Transverse colon (tissue), 4 donors: ENCODE data around the gene AP1G2. TPM values are rescaled to one million over a fixed set of nuclear protein-coding genes. Genes with fewer than 3 reads are reported as not detected.
A peak's percentile ranks its signal among the peaks of the same experiment; 100 is the strongest.

Experiments
- DNase-seq: peaks from one replicate; pipeline ENCODE4 v3.0.0-alpha.2; 2019
- H3K27ac ChIP-seq, 4 donors: fragments of 200-600 bp; sonication (generic); 2 replicates each; pipeline ENCODE4 v1.5.1; 2016 to 2018; ENCODE audit warnings: inconsistent platforms in 4 of 4
- H3K27me3 ChIP-seq: fragments of 200-600 bp; sonication (generic); 2 replicates; pipeline ENCODE4 v1.5.1; 2017; ENCODE audit warnings: inconsistent platforms
- H3K36me3 ChIP-seq, 4 donors: fragments of 200-600 bp; sonication (generic); 2 replicates each; pipeline ENCODE4 v1.5.1; 2017 to 2019; ENCODE audit warnings: inconsistent platforms in 4 of 4
- H3K4me1 ChIP-seq, 4 donors: fragments of 200-600 bp; sonication (generic); 2 replicates each; pipeline ENCODE4 v1.5.1; 2017 to 2020; ENCODE audit warnings: inconsistent platforms in 4 of 4
- H3K4me3 ChIP-seq, 4 donors: fragments of 200-600 bp; sonication (generic); 1 replicate in 1 of 4; 2 replicates in 3 of 4; pipeline versions ENCODE4 v1.5.1 to v1.6.1; 2017 to 2019; ENCODE audit warnings: inconsistent platforms in 4 of 4
- H3K9me3 ChIP-seq, 2 donors: fragments of 200-600 bp; sonication (generic); 2 replicates each; pipeline ENCODE4 v1.5.1; 2017 to 2019; ENCODE audit warnings: inconsistent platforms in 2 of 2
- EP300 ChIP-seq: sonication (generic); formaldehyde crosslinking; IDR thresholded peaks from one replicate; pipeline ENCODE4 v1.6.1; 2017; ENCODE audit warnings: antibody characterized with exemption, low read depth
- POLR2A ChIP-seq: fragments of 450-650 bp; IDR thresholded peaks from one replicate; pipeline ENCODE4 v1.6.1; 2016; ENCODE audit warnings: antibody characterized with exemption, mild to moderate bottlenecking, moderate library complexity
- POLR2AphosphoS5 ChIP-seq, 3 donors: sonication (generic); formaldehyde crosslinking; IDR thresholded peaks; one replicate each; pipeline ENCODE4 v1.6.1; 2016; ENCODE audit warnings: antibody characterized with exemption in 3 of 3
- WGBS, 2 donors: methylation state at CpG; one replicate each; pipeline ENCODE4 v1.1.5; 2018; ENCODE audit warnings: low coverage in 1 of 2; 5-methylcytosine and 5-hydroxymethylcytosine counted together
- in situ Hi-C, 4 donors: fragments of 200-750 bp; cut with MboI; loops; one replicate each; pipeline versions ENCODE4 v1.15.0 to v1.15.1; 2017; ENCODE audit warnings: low sequenced_read_pairs in 3 of 4, low pct_ligation_motif_present in 1 of 4, low pct_unique_long_range_greater_than_20kb in 1 of 4
- intact Hi-C: fragments of 100-400 bp; cut with DNase I; formaldehyde crosslinking; loops from one replicate; pipeline ENCODE4 v1.15.1; 2023; ENCODE audit warnings: low total_unique reads
- total RNA-seq, 4 donors: library from RNA; depleted of rRNA; stranded (reverse); fragments of >200 nt; gene quantifications; one replicate each; pipeline ENCODE4 v1.1.0, GENCODE V29; 2016
- TF ChIP-seq, protein P1 (sequence below), 5 experiments: fragments of 200-600 bp in 3 of 5; fragments of 450-650 bp in 2 of 5; sonication (generic) in 3 of 5; IDR thresholded peaks; 1 replicate in 2 of 5; 2 replicates in 3 of 5; pipeline ENCODE4 v1.5.1; 2016 to 2017; ENCODE audit warnings: antibody characterized with exemption in 5 of 5, inconsistent platforms in 3 of 5, mild to moderate bottlenecking in 2 of 5, moderate library complexity in 1 of 5

The AP1G2 gene
- total RNA-seq, 4 donors from 2014 or later = 163 to 508 (median 237) TPM

DNA sequence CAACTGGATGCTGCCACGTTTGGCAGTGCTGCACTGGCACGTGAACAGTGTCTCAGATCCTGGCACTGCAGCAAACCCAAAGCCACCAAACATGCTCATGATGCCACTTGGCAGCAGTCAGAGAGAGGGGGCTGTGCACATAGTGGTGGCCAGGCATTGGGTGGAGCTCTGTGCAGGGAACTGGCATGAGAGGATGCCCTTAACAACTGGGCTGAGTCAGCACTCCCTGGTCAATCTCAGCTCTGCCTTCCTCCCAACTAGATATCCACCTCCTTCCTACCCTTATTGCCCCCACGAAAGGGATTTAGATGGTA is 53.0 kb downstream of the AP1G2 start:
- H3K36me3 ChIP-seq = no peaks in the 10 kb centered on the region
- DNase-seq = no peak
- H3K9me3 ChIP-seq = no peaks in the 10 kb centered on the region
- no peaks in the 10 kb centered on the region for H3K4me1 ChIP-seq
- no peak overlapping the region for H3K4me3 ChIP-seq
- WGBS, 2 donors = 81% methylated on average over 3 of the region's 3 CpGs; no CpG with 5 or more reads in 1 of the 2 donors
- TF ChIP-seq POLR2AphosphoS5 (IDR thresholded peaks at IDR 0.05) (no peak), EP300 (no peak), POLR2A (no peak)
- TF ChIP-seq, protein P1, sequence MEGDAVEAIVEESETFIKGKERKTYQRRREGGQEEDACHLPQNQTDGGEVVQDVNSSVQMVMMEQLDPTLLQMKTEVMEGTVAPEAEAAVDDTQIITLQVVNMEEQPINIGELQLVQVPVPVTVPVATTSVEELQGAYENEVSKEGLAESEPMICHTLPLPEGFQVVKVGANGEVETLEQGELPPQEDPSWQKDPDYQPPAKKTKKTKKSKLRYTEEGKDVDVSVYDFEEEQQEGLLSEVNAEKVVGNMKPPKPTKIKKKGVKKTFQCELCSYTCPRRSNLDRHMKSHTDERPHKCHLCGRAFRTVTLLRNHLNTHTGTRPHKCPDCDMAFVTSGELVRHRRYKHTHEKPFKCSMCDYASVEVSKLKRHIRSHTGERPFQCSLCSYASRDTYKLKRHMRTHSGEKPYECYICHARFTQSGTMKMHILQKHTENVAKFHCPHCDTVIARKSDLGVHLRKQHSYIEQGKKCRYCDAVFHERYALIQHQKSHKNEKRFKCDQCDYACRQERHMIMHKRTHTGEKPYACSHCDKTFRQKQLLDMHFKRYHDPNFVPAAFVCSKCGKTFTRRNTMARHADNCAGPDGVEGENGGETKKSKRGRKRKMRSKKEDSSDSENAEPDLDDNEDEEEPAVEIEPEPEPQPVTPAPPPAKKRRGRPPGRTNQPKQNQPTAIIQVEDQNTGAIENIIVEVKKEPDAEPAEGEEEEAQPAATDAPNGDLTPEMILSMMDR (IDR thresholded peaks at IDR 0.05) = no peak
- no peaks in the 10 kb centered on the region for H3K27me3 ChIP-seq
- intact Hi-C loops (no loop called here), in situ Hi-C loops (no loop called here)
- no peak overlapping the region for H3K27ac ChIP-seq

DNA sequence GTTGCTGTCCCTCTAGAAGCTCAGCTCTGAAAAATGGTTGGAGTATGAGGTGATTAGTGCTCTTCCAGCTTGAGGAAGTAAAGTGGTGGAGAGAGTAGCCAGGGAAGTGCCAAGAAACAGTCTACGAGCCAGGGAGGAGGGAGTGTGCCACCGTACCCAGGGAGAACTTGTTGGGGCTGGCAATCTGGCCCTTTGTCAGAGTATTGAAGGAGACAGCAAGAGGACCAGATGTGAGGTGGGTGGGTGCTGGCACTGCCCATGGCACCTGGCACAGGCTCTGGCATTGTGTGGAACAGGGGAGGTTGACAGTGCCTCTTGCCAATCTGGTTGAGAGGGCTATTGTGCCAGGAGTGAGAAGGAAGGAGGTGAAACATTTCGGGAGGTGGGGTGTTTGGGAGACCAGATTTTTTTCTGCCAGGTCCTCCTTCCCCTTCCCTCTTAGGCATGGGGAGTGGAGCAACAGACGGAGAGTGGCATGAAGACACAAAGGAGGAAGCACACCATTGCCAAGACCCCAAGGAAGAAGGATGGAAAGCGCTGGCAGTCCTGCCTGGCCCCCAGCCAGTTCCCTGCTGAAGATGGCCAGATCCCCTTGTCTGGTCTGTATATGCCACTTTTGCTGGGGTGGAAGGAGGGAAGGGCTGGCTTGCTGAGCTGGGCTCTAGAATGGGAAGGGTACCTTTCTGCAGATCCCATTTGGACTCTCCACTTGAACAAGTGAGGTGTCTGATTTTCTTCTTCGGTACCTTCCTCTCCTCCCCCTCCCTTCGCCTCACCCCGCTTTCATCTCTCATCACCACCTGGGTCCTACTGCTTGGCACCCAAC is 53.6 kb downstream of the AP1G2 start:
- intact Hi-C loops (no loop called here), in situ Hi-C loops (no loop called here)
- H3K27me3 ChIP-seq = no peaks in the 10 kb centered on the region
- WGBS, 2 donors = 76 to 88% methylated on average over 3 to 8 of the region's 8 CpGs
- DNase-seq = no peak
- H3K4me3 ChIP-seq = no peak overlapping the region
- H3K27ac ChIP-seq = no peak overlapping the region
- H3K4me1 ChIP-seq = no peaks in the 10 kb centered on the region
- H3K9me3 ChIP-seq = no peaks in the 10 kb centered on the region
- no peaks in the 10 kb centered on the region for H3K36me3 ChIP-seq
- TF ChIP-seq POLR2AphosphoS5 (IDR thresholded peaks at IDR 0.05) = no peak
- TF ChIP-seq, protein P1 (IDR thresholded peaks at IDR 0.05) = no peak
- no peak for TF ChIP-seq POLR2A
- no peak for TF ChIP-seq EP300

DNA sequence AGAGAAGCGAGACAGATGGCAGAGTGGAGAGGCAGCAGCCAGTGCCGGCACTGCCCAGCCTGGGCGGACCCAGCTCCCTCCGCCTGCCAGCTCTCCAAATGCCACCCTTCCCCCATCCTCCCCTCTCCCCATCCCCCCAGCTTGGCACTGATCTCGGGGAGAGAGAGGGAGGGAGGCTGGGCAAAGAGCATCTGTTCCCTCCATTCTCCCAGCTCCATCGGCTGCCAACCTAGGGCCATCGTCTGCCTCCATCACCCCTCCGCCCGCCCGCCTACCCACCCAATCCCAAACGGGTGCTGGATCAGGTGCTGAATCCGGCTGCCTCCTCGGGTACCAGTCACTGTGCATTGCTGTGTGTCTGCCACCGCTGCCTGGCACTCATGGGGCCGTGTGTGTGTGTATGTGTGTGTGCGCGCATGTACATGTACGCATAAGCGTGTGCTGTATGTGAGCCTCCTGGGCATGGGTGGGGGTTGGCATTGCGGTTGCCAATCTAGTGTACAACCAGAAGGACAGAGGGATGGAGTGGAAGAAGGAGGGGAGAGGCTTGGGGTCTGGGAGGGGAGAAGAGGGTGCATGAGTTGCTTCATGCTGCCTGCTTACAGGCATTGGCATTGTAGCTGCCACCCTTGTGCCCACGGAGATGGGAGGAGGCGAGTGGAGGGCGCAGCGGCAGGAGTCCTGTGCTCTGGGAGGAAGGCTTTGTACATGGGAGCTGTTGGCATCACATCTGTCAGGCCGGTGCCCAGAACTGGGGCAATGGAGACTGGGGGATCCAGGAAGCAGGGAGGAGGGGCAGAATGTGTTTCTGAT is 54.4 kb downstream of the AP1G2 start:
- Histone ChIP-seq H3K9me3 (no peaks in the 10 kb centered on the region), H3K4me1 (no peaks in the 10 kb centered on the region), H3K36me3 (no peaks in the 10 kb centered on the region), H3K4me3 (no peak overlapping the region), H3K27me3 (no peaks in the 10 kb centered on the region), H3K27ac (no peak overlapping the region)
- in situ Hi-C loops (no loop called here), intact Hi-C loops (no loop called here)
- DNase-seq = no peak
- TF ChIP-seq EP300 = no peak
- TF ChIP-seq, protein P1 (IDR thresholded peaks at IDR 0.05) = no peak
- TF ChIP-seq POLR2AphosphoS5 (IDR thresholded peaks at IDR 0.05) = no peak
- no peak for TF ChIP-seq POLR2A
- 78 to 86% methylated on average over 4 to 25 of the region's 25 CpGs for WGBS, 2 donors

DNA sequence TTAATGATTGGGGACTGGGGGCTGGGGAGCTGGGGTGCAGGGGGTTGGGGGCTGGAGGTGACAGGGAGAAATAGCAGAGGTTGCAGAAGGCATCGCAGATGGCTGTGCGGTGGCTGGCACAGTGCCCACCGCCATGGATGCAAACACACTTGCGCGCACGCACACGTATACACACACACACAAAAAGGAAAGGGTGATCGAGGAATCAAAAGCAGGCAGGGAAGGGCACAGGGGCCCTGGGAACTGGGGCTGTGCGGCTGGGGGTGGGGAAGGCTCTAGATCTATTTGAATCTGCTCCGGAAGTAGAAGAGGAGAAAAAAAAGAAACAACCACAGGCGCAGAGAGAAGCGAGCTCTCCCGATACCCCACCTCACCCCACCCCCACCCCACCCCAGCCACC is 55.4 kb downstream of the AP1G2 start:
- H3K9me3 ChIP-seq = no peaks in the 10 kb centered on the region
- H3K27ac ChIP-seq = no peak overlapping the region
- DNase-seq = no peak
- no peaks in the 10 kb centered on the region for H3K27me3 ChIP-seq
- H3K4me3 ChIP-seq = peak overlapping the region in 1 of 4 donors; percentile 19
- in situ Hi-C loops (no loop called here), intact Hi-C loops (no loop called here)
- TF ChIP-seq, protein P1 (IDR thresholded peaks at IDR 0.05) = no peak
- no peak for TF ChIP-seq EP300
- TF ChIP-seq POLR2AphosphoS5 (IDR thresholded peaks at IDR 0.05) = no peak
- no peak for TF ChIP-seq POLR2A
- no peaks in the 10 kb centered on the region for H3K4me1 ChIP-seq
- WGBS, 2 donors = 75% methylated on average over 13 of the region's 13 CpGs; no CpG with 5 or more reads in 1 of the 2 donors
- no peaks in the 10 kb centered on the region for H3K36me3 ChIP-seq
